SK-N-SH treated with all-trans-retinoic acid at 6 μM for 48 hours (cell line): ENCODE results near the gene NKD1.

ENCODE experiments used
- BACH2 ChIP-seq: fragments of 250-450 bp; sonication (Bioruptor Pico); IDR thresholded peaks from 2 replicates; pipeline ENCODE4 v1.9.0; 2021; ENCODE audit warnings: mild to moderate bottlenecking, borderline replicate concordance
- CSDC2 ChIP-seq: fragments of 250-450 bp; sonication (Bioruptor Pico); IDR thresholded peaks from 2 replicates; pipeline ENCODE4 v1.5.0; 2020; ENCODE audit warnings: mild to moderate bottlenecking, moderate library complexity
- ESRRG ChIP-seq: fragments of 250-450 bp; sonication (Bioruptor Pico); IDR thresholded peaks from 2 replicates; pipeline ENCODE4 v1.6.1; 2021; ENCODE audit warnings: mild to moderate bottlenecking
- GLIS3 ChIP-seq: fragments of 250-450 bp; sonication (Bioruptor Pico); IDR thresholded peaks from 2 replicates; pipeline ENCODE4 v1.5.0; 2020; ENCODE audit warnings: mild to moderate bottlenecking, moderate library complexity
- ISL1 ChIP-seq: fragments of 250-450 bp; sonication (Bioruptor Pico); IDR thresholded peaks from 2 replicates; pipeline ENCODE4 v2.1.2; 2022; ENCODE audit warnings: mild to moderate bottlenecking, moderate library complexity
- PPARA ChIP-seq: fragments of 250-450 bp; sonication (Bioruptor Pico); IDR thresholded peaks from 2 replicates; pipeline ENCODE4 v1.5.0; 2020; ENCODE audit warnings: mild to moderate bottlenecking, borderline replicate concordance
- TOX ChIP-seq: fragments of 250-450 bp; sonication (Bioruptor Pico); IDR thresholded peaks from 2 replicates; pipeline ENCODE4 v1.8.0; 2021; ENCODE audit warnings: mild to moderate bottlenecking, moderate library complexity, borderline replicate concordance
- ZC3H10 ChIP-seq: fragments of 250-450 bp; sonication (Bioruptor Pico); IDR thresholded peaks from 2 replicates; pipeline ENCODE4 v1.5.1; 2021; ENCODE audit warnings: mild to moderate bottlenecking, moderate library complexity
- ZFP3 ChIP-seq: fragments of 250-450 bp; sonication (Bioruptor Pico); IDR thresholded peaks from 2 replicates; pipeline ENCODE4 v1.5.0; 2020; ENCODE audit warnings: mild to moderate bottlenecking, moderate library complexity
- TF ChIP-seq, protein P1 (sequence below): fragments of 250-450 bp; sonication (Bioruptor Pico); IDR thresholded peaks from 2 replicates; pipeline ENCODE4 v1.5.1; 2021; ENCODE audit warnings: mild to moderate bottlenecking, moderate library complexity
- TF ChIP-seq, protein P2 (sequence below): fragments of 250-450 bp; sonication (Bioruptor Pico); IDR thresholded peaks from 2 replicates; pipeline ENCODE4 v1.8.0; 2020; ENCODE audit warnings: mild to moderate bottlenecking, moderate library complexity, borderline replicate concordance
- TF ChIP-seq, protein P3 (sequence below): fragments of 250-450 bp; sonication (Bioruptor Pico); IDR thresholded peaks from 2 replicates; pipeline ENCODE4 v1.5.1; 2020; ENCODE audit warnings: low read depth, mild to moderate bottlenecking, moderate library complexity

DNA sequence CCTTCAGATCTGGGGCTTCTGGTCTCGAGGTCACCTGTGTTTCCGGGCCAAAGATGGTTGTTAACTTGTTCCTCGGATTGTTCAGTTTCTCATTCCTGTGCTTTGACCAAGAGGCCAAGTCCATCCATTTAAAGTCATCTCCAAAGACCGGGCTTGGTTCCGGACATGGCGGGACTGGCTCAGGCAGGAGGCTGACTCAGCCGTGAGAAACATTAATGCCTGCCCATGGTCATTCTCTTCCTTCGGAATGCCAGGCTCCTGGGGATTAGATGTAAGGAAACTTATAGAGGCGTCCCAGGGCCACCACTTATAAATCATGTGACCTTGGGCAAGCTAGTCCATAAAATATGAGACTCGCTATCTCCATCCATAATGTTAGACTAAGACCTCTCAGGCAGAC is 13.6 kb upstream of the NKD1 start:
- no peak for TF ChIP-seq ZFP3 (CRISPR knock-in tag)
- TF ChIP-seq ZC3H10 (CRISPR knock-in tag) = no peak
- no peak for TF ChIP-seq GLIS3 (CRISPR knock-in tag)
- no peak for TF ChIP-seq BACH2
- TF ChIP-seq, protein P1, sequence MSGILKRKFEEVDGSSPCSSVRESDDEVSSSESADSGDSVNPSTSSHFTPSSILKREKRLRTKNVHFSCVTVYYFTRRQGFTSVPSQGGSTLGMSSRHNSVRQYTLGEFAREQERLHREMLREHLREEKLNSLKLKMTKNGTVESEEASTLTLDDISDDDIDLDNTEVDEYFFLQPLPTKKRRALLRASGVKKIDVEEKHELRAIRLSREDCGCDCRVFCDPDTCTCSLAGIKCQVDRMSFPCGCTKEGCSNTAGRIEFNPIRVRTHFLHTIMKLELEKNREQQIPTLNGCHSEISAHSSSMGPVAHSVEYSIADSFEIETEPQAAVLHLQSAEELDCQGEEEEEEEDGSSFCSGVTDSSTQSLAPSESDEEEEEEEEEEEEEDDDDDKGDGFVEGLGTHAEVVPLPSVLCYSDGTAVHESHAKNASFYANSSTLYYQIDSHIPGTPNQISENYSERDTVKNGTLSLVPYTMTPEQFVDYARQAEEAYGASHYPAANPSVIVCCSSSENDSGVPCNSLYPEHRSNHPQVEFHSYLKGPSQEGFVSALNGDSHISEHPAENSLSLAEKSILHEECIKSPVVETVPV (CRISPR knock-in tag) = no peak
- TF ChIP-seq CSDC2 (CRISPR knock-in tag) = no peak
- no peak for TF ChIP-seq ESRRG
- TF ChIP-seq, protein P2, sequence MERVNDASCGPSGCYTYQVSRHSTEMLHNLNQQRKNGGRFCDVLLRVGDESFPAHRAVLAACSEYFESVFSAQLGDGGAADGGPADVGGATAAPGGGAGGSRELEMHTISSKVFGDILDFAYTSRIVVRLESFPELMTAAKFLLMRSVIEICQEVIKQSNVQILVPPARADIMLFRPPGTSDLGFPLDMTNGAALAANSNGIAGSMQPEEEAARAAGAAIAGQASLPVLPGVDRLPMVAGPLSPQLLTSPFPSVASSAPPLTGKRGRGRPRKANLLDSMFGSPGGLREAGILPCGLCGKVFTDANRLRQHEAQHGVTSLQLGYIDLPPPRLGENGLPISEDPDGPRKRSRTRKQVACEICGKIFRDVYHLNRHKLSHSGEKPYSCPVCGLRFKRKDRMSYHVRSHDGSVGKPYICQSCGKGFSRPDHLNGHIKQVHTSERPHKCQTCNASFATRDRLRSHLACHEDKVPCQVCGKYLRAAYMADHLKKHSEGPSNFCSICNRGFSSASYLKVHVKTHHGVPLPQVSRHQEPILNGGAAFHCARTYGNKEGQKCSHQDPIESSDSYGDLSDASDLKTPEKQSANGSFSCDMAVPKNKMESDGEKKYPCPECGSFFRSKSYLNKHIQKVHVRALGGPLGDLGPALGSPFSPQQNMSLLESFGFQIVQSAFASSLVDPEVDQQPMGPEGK = no peak
- TF ChIP-seq TOX (CRISPR knock-in tag) = no peak
- TF ChIP-seq, protein P3, sequence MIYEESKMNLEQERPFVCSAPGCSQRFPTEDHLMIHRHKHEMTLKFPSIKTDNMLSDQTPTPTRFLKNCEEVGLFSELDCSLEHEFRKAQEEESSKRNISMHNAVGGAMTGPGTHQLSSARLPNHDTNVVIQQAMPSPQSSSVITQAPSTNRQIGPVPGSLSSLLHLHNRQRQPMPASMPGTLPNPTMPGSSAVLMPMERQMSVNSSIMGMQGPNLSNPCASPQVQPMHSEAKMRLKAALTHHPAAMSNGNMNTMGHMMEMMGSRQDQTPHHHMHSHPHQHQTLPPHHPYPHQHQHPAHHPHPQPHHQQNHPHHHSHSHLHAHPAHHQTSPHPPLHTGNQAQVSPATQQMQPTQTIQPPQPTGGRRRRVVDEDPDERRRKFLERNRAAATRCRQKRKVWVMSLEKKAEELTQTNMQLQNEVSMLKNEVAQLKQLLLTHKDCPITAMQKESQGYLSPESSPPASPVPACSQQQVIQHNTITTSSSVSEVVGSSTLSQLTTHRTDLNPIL (CRISPR knock-in tag) = no peak
- no peak for TF ChIP-seq PPARA (CRISPR knock-in tag)
- no peak for TF ChIP-seq ISL1 (CRISPR knock-in tag)
